AG09319 (cell line): Measurements from ENCODE around the gene RNPEPL1.

Experiments
- DNase-seq: peaks from one replicate; pipeline ENCODE4 v3.0.0-alpha.2; 2010; ENCODE audit warnings: low read depth; ENCODE audit errors: extremely low read depth
- CTCF ChIP-seq: IDR thresholded peaks from 2 replicates; pipeline ENCODE4 v1.5.1; 2011; ENCODE audit warnings: low read depth, mild to moderate bottlenecking, inconsistent platforms, low read length, moderate library complexity

RNPEPL1 gene

DNA sequence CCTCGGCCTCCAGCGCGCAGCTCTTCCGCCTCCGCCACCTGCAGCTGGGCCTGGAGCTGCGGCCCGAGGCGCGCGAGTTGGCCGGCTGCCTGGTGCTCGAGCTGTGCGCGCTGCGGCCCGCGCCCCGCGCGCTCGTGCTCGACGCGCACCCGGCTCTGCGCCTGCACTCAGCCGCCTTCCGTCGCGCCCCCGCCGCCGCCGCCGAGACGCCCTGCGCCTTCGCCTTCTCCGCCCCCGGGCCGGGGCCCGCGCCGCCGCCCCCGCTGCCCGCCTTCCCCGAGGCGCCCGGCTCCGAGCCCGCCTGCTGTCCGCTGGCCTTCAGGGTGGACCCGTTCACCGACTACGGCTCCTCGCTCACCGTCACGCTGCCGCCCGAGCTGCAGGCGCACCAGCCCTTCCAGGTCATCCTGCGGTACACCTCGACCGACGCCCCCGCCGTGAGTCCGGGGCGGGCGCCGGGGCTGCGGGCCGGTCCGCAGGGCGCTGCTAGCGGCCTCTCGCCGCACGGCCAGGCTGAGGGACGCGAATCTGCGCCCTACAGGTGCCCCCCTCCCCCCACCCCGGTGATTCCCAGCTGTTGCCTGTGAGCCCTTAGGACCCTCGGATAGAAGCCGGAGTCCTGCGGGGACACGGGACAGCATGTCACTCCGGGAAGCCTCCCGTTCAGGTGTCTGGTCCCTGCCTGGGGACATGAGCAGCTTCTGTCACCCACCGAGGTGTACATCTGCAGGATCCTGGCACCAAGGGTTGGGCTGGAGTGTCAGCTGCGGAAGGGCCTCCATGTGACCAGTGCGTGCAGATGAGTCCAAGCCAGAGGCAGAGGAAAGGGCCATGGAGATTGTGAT lies 616 bp downstream of the RNPEPL1 start:
- no peak for TF ChIP-seq CTCF
- no peak for DNase-seq

DNA sequence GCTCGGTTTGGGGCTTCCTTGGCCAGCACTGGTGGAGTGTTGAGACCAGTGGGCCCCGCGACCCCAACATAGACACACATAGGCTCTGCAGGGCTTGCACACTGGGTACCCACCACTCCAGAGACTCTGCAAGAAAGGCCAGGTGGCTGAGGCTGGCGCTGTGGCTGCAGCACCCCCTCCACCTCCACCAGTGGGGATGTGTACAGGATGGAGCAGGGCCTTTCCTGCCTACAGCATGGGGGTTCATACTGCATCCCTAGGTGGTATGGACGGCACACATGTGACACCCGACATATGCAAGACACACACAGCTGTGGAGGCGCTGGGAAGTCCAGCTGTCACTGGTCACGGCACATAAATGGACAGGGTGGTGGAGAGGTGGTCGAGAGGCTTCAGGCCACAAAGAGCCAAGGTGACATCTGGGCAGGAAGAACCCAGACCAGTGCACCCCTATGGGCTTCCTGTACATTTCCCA lies 1.3 kb downstream of the RNPEPL1 start:
- DNase-seq = no peak
- no peak for TF ChIP-seq CTCF

- DNase-seq = no peak
- no peak for TF ChIP-seq CTCF
These were observed 1.8 kb downstream of the RNPEPL1 start for GRCh38 chr2:240569998-240570530.

- no peak for DNase-seq
- TF ChIP-seq CTCF = no peak
These were observed 2.4 kb downstream of the RNPEPL1 start for GRCh38 chr2:240570531-240571313.

GRCh38 chr2:240571314-240571973 lies 3.2 kb downstream of the RNPEPL1 start:
- no peak for DNase-seq
- no peak for TF ChIP-seq CTCF

GRCh38 chr2:240572141-240573031 lies 4.1 kb downstream of the RNPEPL1 start:
- no peak for DNase-seq
- TF ChIP-seq CTCF = no peak
